Bronchial epithelial cell (primary cell): ENCODE results near the gene DVL2. TPM values are rescaled to one million over a fixed set of nuclear protein-coding genes. Genes with fewer than 3 reads are reported as not detected.
A peak's percentile ranks its signal among the peaks of the same experiment; 100 is the strongest.

Experiments used
- DNase-seq: peaks from one replicate; pipeline ENCODE4 v3.0.0-alpha.2; 2010; ENCODE audit warnings: low read depth
- FAIRE-seq: peaks from 2 replicates; lab custom pipeline; 2011; peaks lifted over from hg19 to GRCh38; lab: Jason Lieb, UNC
- H3K27me3 ChIP-seq: 2 replicates; pipeline ENCODE4 v1.5.1; 2011; ENCODE audit warnings: low read length; ENCODE audit not compliant: control insufficient read depth, insufficient read depth
- H3K36me3 ChIP-seq: 2 replicates; pipeline ENCODE4 v1.5.1; 2011; ENCODE audit warnings: low read length; ENCODE audit not compliant: control insufficient read depth, insufficient read depth
- H3K4me3 ChIP-seq: 2 replicates; pipeline ENCODE4 v1.5.1; 2011; ENCODE audit warnings: mild to moderate bottlenecking, low read depth, low read length, control low read depth
- CTCF ChIP-seq: IDR thresholded peaks from 2 replicates; pipeline ENCODE4 v1.5.1; 2011; ENCODE audit warnings: mild to moderate bottlenecking, moderate library complexity, low read length, control low read depth, inconsistent platforms; ENCODE audit not compliant: insufficient read depth, severe bottlenecking
- total RNA-seq: library from RNA; depleted of rRNA; stranded (reverse); fragments of >200 nt; gene quantifications from 2 replicates; pipeline ENCODE4 v1.2.1, GENCODE V29; 2014

Gene DVL2
- total RNA-seq, 1 donor from 2014 or later, result 52.1 TPM

DNA sequence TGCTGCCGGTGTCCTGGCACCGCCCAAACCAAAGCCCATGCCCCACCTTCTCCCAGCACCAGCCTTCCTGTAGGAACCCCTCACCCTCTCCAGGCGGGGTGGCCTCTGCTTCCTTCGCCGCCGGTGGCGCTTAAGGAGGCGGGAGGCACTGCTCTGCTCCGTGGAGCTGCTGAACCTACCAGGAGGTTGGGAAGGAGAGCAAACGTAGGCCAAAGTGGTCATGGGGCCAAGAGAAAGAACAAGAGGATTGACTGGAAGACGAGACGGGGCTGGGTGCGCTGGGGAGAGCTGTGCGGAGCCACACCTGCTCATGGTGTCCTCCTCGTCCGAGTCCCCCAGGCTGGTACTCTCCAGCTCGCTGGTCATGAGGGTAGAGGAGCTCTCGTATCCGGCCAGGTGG, 4.8 kb downstream of the DVL2 start:
- no peak for TF ChIP-seq CTCF
- Histone ChIP-seq H3K27me3 (no peaks in the 10 kb centered on the region), H3K4me3 (no peak overlapping the region), H3K36me3 (peaks cover 27% of the 10 kb centered on the region)
- no peak for FAIRE-seq
- no peak for DNase-seq

- Histone ChIP-seq H3K4me3 (no peak overlapping the region), H3K36me3 (peaks cover 30% of the 10 kb centered on the region), H3K27me3 (no peaks in the 10 kb centered on the region)
- no peak for DNase-seq
- FAIRE-seq, result peak; percentile 55
- no peak for TF ChIP-seq CTCF
Measured at GRCh38 chr17:7228920-7229319, 5.4 kb downstream of the DVL2 start.

DNA sequence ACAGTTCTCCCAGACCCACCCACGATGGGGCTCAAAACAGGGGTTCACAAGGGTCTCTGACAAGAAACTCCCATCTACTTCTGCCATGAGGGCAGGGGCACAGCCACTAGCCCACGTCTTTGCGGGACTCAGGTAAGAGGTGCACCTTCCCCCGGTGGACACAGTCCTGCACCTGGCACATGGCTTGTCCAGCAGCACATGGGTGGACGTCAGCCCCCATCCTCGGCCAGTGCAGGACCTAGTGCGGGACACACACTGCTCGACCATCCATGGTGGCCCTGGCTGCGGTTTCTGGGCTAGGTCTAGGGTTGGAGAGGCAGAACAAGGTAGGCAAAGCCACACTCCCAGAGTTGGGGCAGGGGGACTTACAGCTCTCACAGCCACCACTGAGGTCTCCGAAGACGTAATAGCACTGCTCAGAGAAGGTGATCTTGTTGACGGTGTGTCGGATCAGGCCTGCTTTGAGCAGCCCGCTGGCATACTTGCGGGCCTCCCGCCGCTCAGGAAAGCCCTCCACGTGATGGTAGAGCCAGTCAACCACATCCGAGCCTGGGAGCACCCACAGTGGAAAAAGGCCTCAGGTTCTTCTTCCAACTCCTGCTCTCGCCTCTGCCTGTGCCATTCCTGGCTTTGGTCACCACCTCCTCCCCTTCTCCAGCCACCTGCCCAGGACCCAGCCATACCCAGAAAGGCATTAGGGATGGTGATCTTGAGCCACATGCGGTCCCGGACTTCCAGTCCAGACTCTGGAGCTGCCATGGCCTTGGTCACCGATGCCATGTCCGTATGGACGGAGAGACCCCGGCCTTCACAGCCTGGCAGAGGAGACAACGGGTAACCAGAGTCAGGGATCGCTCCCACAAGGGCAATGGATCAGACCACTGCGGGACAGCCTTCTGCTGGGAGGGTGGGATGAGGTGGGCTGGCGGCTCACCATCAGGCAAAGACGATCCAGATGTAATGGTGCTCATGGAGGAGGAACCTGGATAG, 7.3 kb downstream of the DVL2 start:
- TF ChIP-seq CTCF, result no peak
- Histone ChIP-seq H3K36me3 (peaks cover 47% of the 10 kb centered on the region), H3K27me3 (no peaks in the 10 kb centered on the region), H3K4me3 (no peak overlapping the region)
- DNase-seq (no peak), FAIRE-seq (peak; percentile 7)

GRCh38 chr17:7225711-7226331, 8.5 kb downstream of the DVL2 start:
- FAIRE-seq, result no peak
- peaks cover 49% of the 10 kb centered on the region for H3K36me3 ChIP-seq

DNA sequence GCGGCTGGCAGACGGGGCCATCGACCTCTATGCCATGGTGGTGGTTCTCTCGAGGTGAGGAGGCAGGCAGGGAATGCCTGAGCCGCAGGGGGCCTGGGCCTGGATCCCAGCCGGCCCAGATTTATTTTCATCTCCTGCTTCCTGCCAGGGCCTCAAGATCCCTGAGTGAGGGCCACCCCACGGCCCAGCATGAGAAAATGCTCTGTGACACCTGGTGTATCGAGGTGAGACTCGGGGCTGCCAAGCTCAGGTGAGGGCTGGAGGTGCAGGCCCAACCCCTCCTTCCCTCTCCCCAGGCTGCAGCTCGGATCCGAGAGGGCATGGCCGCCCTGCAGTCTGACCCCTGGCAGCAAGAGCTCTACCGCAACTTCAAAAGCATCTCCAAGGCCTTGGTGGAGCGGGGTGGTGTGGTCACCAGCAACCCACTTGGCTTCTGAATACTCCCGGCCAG, 9.6 kb downstream of the DVL2 start:
- FAIRE-seq, result no peak

More at GRCh38 chr17:7225711-7226331, 8.5 kb downstream of the DVL2 start:
- TF ChIP-seq CTCF, result no peak
- Histone ChIP-seq H3K27me3 (no peaks in the 10 kb centered on the region), H3K4me3 (no peak overlapping the region)
- DNase-seq, result no peak

More for the DNA sequence above, 9.6 kb downstream of the DVL2 start:
- no peak overlapping the region for H3K4me3 ChIP-seq
- peaks cover 44% of the 10 kb centered on the region for H3K36me3 ChIP-seq
- no peak for TF ChIP-seq CTCF
- no peak for DNase-seq
- H3K27me3 ChIP-seq, result no peaks in the 10 kb centered on the region
